Suprapubic skin (tissue), 4 donors: Measurements from ENCODE around the gene KCNA3.

Experiments used
- POLR2A ChIP-seq, 2 donors: fragments of 450-650 bp; IDR thresholded peaks; one replicate each; pipeline ENCODE4 v1.6.1; 2017; ENCODE audit warnings: antibody characterized with exemption in 2 of 2, mild to moderate bottlenecking in 2 of 2, moderate library complexity in 2 of 2
- POLR2AphosphoS5 ChIP-seq, 3 donors: sonication (generic); formaldehyde crosslinking; IDR thresholded peaks; one replicate each; pipeline ENCODE4 v1.6.1; 2017; ENCODE audit warnings: antibody characterized with exemption in 3 of 3
- TF ChIP-seq, protein P1 (sequence below), 2 donors: fragments of 200-600 bp in 1 of 2; fragments of 450-650 bp in 1 of 2; sonication (generic) in 1 of 2; IDR thresholded peaks; one replicate each; pipeline ENCODE4 v1.5.1; 2016 to 2019; ENCODE audit warnings: antibody characterized with exemption in 2 of 2, mild to moderate bottlenecking in 1 of 2, moderate library complexity in 1 of 2

DNA sequence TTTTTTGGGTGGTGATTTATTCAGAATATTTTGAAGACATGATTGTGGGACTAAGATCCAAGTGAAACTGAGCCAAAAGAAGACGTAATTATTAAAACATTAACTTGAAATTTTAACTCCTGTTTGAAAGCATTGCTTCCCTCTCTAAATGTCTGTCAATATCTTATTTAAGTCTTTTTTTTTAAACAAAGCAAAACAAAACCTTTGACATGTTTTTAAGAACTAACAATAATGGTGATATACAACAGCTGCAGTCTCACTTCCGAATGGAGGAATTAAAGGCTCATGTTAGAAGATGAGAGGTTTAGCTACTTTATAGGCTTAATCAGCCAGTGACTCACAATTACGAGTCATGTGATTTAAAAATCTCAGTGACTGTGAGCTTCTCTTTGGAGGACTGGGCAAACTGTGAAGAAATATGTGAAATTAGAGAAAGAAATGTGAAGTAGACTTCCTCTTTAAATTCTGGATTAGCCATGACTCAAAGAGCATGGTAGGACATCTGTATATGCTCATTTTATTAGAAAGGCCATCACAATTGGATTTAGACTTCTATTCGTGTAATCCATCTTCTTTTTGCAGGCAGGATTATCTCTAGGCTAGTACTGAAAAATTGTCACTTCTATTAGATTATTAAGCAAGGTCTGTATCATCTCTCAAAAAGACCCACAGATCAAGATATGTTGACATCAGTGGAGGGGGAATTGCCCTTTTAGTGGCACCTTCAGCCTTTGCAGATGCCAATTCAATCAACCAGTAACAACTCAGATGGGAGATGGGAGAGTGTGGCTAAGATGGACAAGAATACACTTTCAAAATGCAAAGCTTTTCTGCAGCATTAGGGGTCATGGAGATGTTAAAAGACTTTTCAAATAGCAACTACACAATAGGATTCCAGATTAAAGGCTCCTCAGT lies 28.7 kb downstream of the KCNA3 start:
- TF ChIP-seq POLR2A (IDR thresholded peaks at IDR 0.05) (no peak), POLR2AphosphoS5 (IDR thresholded peaks at IDR 0.05) (no peak)
- TF ChIP-seq, protein P1, sequence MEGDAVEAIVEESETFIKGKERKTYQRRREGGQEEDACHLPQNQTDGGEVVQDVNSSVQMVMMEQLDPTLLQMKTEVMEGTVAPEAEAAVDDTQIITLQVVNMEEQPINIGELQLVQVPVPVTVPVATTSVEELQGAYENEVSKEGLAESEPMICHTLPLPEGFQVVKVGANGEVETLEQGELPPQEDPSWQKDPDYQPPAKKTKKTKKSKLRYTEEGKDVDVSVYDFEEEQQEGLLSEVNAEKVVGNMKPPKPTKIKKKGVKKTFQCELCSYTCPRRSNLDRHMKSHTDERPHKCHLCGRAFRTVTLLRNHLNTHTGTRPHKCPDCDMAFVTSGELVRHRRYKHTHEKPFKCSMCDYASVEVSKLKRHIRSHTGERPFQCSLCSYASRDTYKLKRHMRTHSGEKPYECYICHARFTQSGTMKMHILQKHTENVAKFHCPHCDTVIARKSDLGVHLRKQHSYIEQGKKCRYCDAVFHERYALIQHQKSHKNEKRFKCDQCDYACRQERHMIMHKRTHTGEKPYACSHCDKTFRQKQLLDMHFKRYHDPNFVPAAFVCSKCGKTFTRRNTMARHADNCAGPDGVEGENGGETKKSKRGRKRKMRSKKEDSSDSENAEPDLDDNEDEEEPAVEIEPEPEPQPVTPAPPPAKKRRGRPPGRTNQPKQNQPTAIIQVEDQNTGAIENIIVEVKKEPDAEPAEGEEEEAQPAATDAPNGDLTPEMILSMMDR (IDR thresholded peaks at IDR 0.05): no peak
